Sigmoid colon (tissue), 7 donors: ENCODE data around the gene PPP1R12A. TPM values are rescaled to one million over a fixed set of nuclear protein-coding genes. Genes with fewer than 3 reads are reported as not detected.

Source experiments
- DNase-seq: peaks from one replicate; pipeline ENCODE4 v3.0.0-alpha.2; 2019
- H3K27ac ChIP-seq, 4 donors: fragments of 200-600 bp; sonication (generic); one replicate each; pipeline ENCODE4 v1.5.1; 2016 to 2019; ENCODE audit warnings: mild to moderate bottlenecking in 1 of 4
- H3K27me3 ChIP-seq, 3 donors: fragments of 200-600 bp; sonication (generic); one replicate each; pipeline ENCODE4 v1.5.1; 2019; ENCODE audit warnings: mild to moderate bottlenecking in 1 of 3
- H3K36me3 ChIP-seq, 4 donors: fragments of 200-600 bp; sonication (generic); one replicate each; pipeline ENCODE4 v1.5.1; 2016 to 2019
- H3K4me1 ChIP-seq, 4 donors: fragments of 200-600 bp; sonication (generic); one replicate each; pipeline ENCODE4 v1.5.1; 2017 to 2019
- H3K4me3 ChIP-seq, 4 donors: fragments of 200-600 bp; sonication (generic); one replicate each; pipeline ENCODE4 v1.5.1; 2017 to 2019; ENCODE audit warnings: mild to moderate bottlenecking in 2 of 4, moderate library complexity in 1 of 4
- H3K9me3 ChIP-seq, 4 donors: fragments of 200-600 bp in 3 of 4; sonication (generic) in 3 of 4; one replicate each; pipeline versions ENCODE4 v1.5.1 to v1.6.1; 2013 to 2019
- CTCF ChIP-seq, 4 experiments: fragments of 450-650 bp in 3 of 4; fragments of 200-600 bp in 1 of 4; IDR thresholded peaks; one replicate each; pipeline ENCODE4 v1.5.1; 2016 to 2019; ENCODE audit warnings: antibody characterized with exemption in 4 of 4, mild to moderate bottlenecking in 3 of 4, moderate library complexity in 2 of 4
- EP300 ChIP-seq, 4 donors: sonication (generic); formaldehyde crosslinking; IDR thresholded peaks; one replicate each; pipeline ENCODE4 v1.6.1; 2017; ENCODE audit warnings: antibody characterized with exemption in 4 of 4
- POLR2A ChIP-seq, 2 donors: fragments of 450-650 bp; IDR thresholded peaks; one replicate each; pipeline ENCODE4 v1.6.1; 2016; ENCODE audit warnings: antibody characterized with exemption in 2 of 2, mild to moderate bottlenecking in 2 of 2, moderate library complexity in 2 of 2
- POLR2AphosphoS5 ChIP-seq, 4 donors: sonication (generic); formaldehyde crosslinking; IDR thresholded peaks; one replicate each; pipeline ENCODE4 v1.6.1; 2017; ENCODE audit warnings: antibody characterized with exemption in 4 of 4
- WGBS, 2 donors: extraction: QIAGEN DNeasy Blood & Tissue Kit; methylation state at CpG; one replicate each; pipeline ENCODE4 v1.1.7; 2013; 5-methylcytosine and 5-hydroxymethylcytosine counted together
- intact Hi-C: fragments of 100-400 bp; cut with DNase I; formaldehyde crosslinking; loops from one replicate; pipeline ENCODE4 v1.15.1; 2023
- polyA plus RNA-seq, 3 donors: library from polyadenylated mRNA; stranded (reverse); fragments of 200-250 nt; gene quantifications; one replicate each; pipeline ENCODE4 v1.2.3, GENCODE V29; 2013
- total RNA-seq, 4 donors: library from RNA; depleted of rRNA; stranded (reverse); fragments of >200 nt; gene quantifications; one replicate each; pipeline ENCODE4 v1.1.0, GENCODE V29; 2016
- donor health status: healthy with polysubstance abuse.
- donor health status: Bipolar disorder and iron deficiency.
- donor health status: healthy.

The PPP1R12A gene
- total and polyA plus RNA-seq, 7 donors = 11.4 to 528 (median 326) TPM

- intact Hi-C loops = no loop called here
- peaks cover 0 to 84% (median 71%) of the 10 kb centered on the region in 4 donors for H3K4me1 ChIP-seq
- no peaks in the 10 kb centered on the region for H3K27me3 ChIP-seq
- TF ChIP-seq POLR2A (IDR thresholded peaks at IDR 0.05) (no peak), POLR2AphosphoS5 (IDR thresholded peaks at IDR 0.05) (no peak), EP300 (IDR thresholded peaks at IDR 0.05) (no peak), CTCF (IDR thresholded peaks at IDR 0.05) (no peak)
- H3K9me3 ChIP-seq = no peaks in the 10 kb centered on the region
- no peak overlapping the region for H3K4me3 ChIP-seq
- no peak for DNase-seq
- WGBS, 2 donors = 67 to 86% methylated on average over 1 of the region's 1 CpG
- no peaks in the 10 kb centered on the region for H3K36me3 ChIP-seq
- no peak overlapping the region for H3K27ac ChIP-seq
These were observed 15.1 kb downstream of the PPP1R12A start for GRCh38 chr12:79919762-79920161.

GRCh38 chr12:79916826-79917225 lies 18.1 kb downstream of the PPP1R12A start:
- Histone ChIP-seq H3K27ac (no peak overlapping the region), H3K4me1 (peaks cover 0 to 97% (median 72%) of the 10 kb centered on the region in 4 donors), H3K36me3 (no peaks in the 10 kb centered on the region), H3K27me3 (no peaks in the 10 kb centered on the region), H3K4me3 (no peak overlapping the region), H3K9me3 (no peaks in the 10 kb centered on the region)
- TF ChIP-seq EP300 (IDR thresholded peaks at IDR 0.05) (no peak), CTCF (IDR thresholded peaks at IDR 0.05) (no peak), POLR2AphosphoS5 (IDR thresholded peaks at IDR 0.05) (no peak)
- 96 to 99% methylated on average over 2 of the region's 2 CpGs for WGBS, 2 donors
- intact Hi-C loops = no loop called here
- DNase-seq = no peak

DNA sequence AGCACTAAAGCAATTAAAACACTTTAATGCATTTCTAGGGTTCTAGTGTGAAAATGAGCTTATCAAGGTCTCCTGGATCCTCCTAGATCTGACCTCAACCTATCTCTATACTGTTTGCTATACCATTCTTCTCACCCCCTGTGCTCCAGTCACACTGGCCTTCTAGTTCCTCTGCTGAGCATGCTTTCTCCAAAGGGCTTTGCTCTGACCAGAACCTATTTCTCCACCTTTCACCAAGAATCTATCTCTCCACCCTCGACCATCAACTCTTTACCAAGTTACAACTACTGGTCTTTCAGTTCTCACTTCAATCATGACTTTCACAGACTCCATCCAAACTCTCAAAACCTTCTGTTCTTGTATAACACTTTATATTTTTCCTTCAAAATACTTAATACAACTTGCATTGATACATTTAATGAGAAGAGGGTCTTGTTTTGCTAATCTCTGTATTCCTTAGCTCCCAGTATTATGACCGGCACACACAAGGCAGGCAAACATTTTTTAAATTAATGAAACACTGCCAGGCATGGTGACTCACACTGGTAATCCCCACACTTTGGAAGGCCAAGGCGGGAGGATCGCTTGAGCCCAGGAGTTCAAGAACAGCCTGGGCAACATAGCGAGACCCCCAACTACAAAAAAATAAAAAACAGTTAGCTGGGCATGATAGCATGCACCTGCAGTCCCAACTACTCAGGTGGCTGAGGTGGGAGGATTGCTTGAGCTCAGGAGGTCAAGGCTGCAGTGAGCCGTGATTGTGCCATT lies 22.8 kb downstream of the PPP1R12A start:
- Histone ChIP-seq H3K4me1 (peaks cover 0 to 88% (median 74%) of the 10 kb centered on the region in 4 donors), H3K4me3 (no peak overlapping the region), H3K27ac (peak overlapping the region; percentile 0 to 63 (median 50)), H3K36me3 (no peaks in the 10 kb centered on the region), H3K9me3 (no peaks in the 10 kb centered on the region), H3K27me3 (no peaks in the 10 kb centered on the region)
- DNase-seq = no peak
- WGBS, 2 donors = 87 to 88% methylated on average over 6 of the region's 6 CpGs
- intact Hi-C loops = no loop called here
- TF ChIP-seq POLR2A (IDR thresholded peaks at IDR 0.05) = no peak
- peak in 1 of 4 donors; percentile 28 for TF ChIP-seq POLR2AphosphoS5 (IDR thresholded peaks at IDR 0.05)

- TF ChIP-seq POLR2A (IDR thresholded peaks at IDR 0.05) = no peak
- TF ChIP-seq CTCF (IDR thresholded peaks at IDR 0.05) = no peak
- no peak for TF ChIP-seq POLR2AphosphoS5 (IDR thresholded peaks at IDR 0.05)
- TF ChIP-seq EP300 (IDR thresholded peaks at IDR 0.05) = no peak
- H3K27ac ChIP-seq = peak overlapping the region; percentile 6 to 60 (median 44)
- no peak overlapping the region for H3K4me3 ChIP-seq
- H3K4me1 ChIP-seq = peaks cover 0 to 90% (median 76%) of the 10 kb centered on the region in 4 donors
- H3K36me3 ChIP-seq = no peaks in the 10 kb centered on the region
- intact Hi-C loops = no loop called here
- H3K27me3 ChIP-seq = no peaks in the 10 kb centered on the region
- DNase-seq = no peak
- H3K9me3 ChIP-seq = no peaks in the 10 kb centered on the region
These were observed 26.5 kb downstream of the PPP1R12A start for GRCh38 chr12:79908366-79908765.

- H3K27ac ChIP-seq = peak overlapping the region in 1 of 4 donors; percentile 23
- WGBS, 2 donors = 75 to 90% methylated on average over 2 of the region's 2 CpGs
- H3K27me3 ChIP-seq = no peaks in the 10 kb centered on the region
- peaks cover 0 to 97% (median 70%) of the 10 kb centered on the region in 4 donors for H3K4me1 ChIP-seq
- no peak for DNase-seq
- H3K36me3 ChIP-seq = no peaks in the 10 kb centered on the region
- TF ChIP-seq CTCF (IDR thresholded peaks at IDR 0.05) (no peak), EP300 (IDR thresholded peaks at IDR 0.05) (no peak), POLR2AphosphoS5 (IDR thresholded peaks at IDR 0.05) (no peak), POLR2A (IDR thresholded peaks at IDR 0.05) (no peak)
- H3K9me3 ChIP-seq = no peaks in the 10 kb centered on the region
- intact Hi-C loops = no loop called here
- H3K4me3 ChIP-seq = no peak overlapping the region
These were observed 33.4 kb downstream of the PPP1R12A start for GRCh38 chr12:79901506-79901905.
